ENCODE measurements around the gene LRRC8B.
"Not testable (repeated sequence)": the region's sequence is repeated elsewhere in the genome, so short reads cannot be mapped to it uniquely, and the experiment has no call there.

DNA sequence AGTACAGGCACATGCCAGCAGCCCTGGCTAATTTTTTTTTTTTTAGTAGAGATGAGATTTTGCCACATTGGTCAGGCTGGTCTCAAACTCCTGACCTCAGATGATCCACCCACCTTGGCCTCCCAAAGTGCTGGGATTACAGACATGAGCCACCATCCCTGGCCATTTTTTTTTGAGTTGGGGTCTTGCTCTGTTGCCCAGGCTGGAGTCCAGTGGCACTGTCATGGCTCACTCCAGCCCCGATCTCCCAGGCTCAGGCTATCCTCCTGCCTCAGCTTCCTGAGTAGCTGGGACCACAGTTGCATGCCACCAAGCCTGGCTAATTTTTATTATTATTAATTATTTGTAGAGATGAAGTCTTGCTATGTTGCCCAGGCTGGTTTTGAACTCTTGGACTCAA lies 19.0 kb downstream of the LRRC8B start:
- not testable (repeated sequence) for TF ChIP-seq CTCF, POLR2A (IDR thresholded peaks at IDR 0.05)
